SK-N-MC (cell line): ENCODE measurements around the gene RBM47.
A peak's percentile ranks its signal among the peaks of the same experiment; 100 is the strongest.
"Not testable (repeated sequence)": the region's sequence is repeated elsewhere in the genome, so short reads cannot be mapped to it uniquely, and the experiment has no call there.

ENCODE experiments used
- DNase-seq: peaks from one replicate; pipeline ENCODE4 v3.0.0-alpha.2; 2011; ENCODE audit warnings: low read depth, low spot score
- H3K27ac ChIP-seq: fragments of 200-600 bp; sonication (generic); 2 replicates; pipeline ENCODE4 v1.5.1; 2016; ENCODE audit warnings: mixed run types
- H3K36me3 ChIP-seq: fragments of 200-600 bp; sonication (generic); 2 replicates; pipeline ENCODE4 v1.6.1; 2017; ENCODE audit warnings: antibody characterized with exemption, low read length, mixed read lengths; ENCODE audit not compliant: insufficient read depth
- H3K4me3 ChIP-seq: fragments of 200-600 bp; sonication (generic); 2 replicates; pipeline ENCODE4 v1.5.1; 2016
- H3K9ac ChIP-seq: fragments of 200-600 bp; sonication (generic); 2 replicates; pipeline ENCODE4 v1.8.0; 2017; ENCODE audit warnings: mixed run types, mixed read lengths; ENCODE audit not compliant: insufficient read length
- H3K9me3 ChIP-seq: fragments of 200-600 bp; sonication (generic); 2 replicates; pipeline ENCODE4 v1.6.1; 2017; ENCODE audit warnings: low read depth, mild to moderate bottlenecking, antibody characterized with exemption, low read length, moderate library complexity, mixed read lengths
- EZH2 ChIP-seq: fragments of 200-600 bp; sonication (generic); IDR thresholded peaks from one replicate; pipeline ENCODE4 v1.6.1; 2017; ENCODE audit warnings: antibody characterized with exemption
- FOXP2 ChIP-seq: optimal IDR thresholded peaks from 2 replicates; pipeline ENCODE3; 2011; ENCODE audit warnings: mild to moderate bottlenecking, moderate library complexity; ENCODE audit not compliant: insufficient read depth; ENCODE audit errors: extremely low read length, control extremely low read depth
- POLR2AphosphoS5 ChIP-seq: IDR thresholded peaks from 2 replicates; pipeline ENCODE4 v1.6.1; 2012; ENCODE audit warnings: mild to moderate bottlenecking, low read depth, low read length, borderline replicate concordance

Gene RBM47

GRCh38 chr4:40525752-40526598 is 103.7 kb downstream of the RBM47 start:
- TF ChIP-seq POLR2AphosphoS5 (no peak), FOXP2 (no peak), EZH2 (no peak)
- H3K9me3 ChIP-seq = no peaks in the 10 kb centered on the region
- H3K9ac ChIP-seq = no peak overlapping the region
- no peak overlapping the region for H3K4me3 ChIP-seq
- H3K36me3 ChIP-seq = no peaks in the 10 kb centered on the region
- DNase-seq = no peak
- H3K27ac ChIP-seq = peak overlapping the region; percentile 42; the same call in 1 of the 2 replicates

DNA sequence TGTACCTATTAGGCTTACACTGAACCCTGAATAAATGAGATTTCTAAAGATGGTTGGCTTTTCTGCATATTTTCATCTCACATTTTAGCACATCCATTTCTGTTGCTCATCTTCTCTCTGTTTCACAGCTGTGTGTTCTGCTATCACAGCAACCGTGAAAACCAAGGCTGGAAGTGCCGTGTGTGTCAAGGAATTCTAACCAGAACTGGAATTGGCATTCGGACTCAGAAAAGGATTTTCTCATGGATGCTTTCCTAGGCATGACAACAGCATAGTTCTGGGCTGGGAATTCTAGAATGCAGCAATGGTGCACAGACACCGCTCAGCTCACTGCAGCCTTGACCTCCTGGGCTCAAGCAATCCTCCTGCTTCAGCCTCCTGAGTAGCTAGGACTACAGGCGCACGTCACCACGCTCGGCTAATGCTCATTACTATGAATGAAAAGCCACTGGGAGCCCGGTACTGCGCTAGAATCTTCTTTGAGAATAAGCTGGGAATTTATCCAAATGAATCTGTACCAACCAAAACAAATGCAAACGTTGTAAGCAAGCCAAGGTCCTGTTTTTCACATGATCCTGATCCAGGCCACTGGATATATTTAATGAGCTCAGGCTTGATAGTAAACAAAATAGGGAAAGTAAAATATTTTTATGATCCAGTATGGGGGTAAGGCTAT is 105.2 kb downstream of the RBM47 start:
- Histone ChIP-seq H3K9ac (no peak overlapping the region), H3K4me3 (no peak overlapping the region), H3K36me3 (no peaks in the 10 kb centered on the region), H3K9me3 (no peaks in the 10 kb centered on the region), H3K27ac (0 out of 2 replicates have a peak overlapping the region, but pooled peaks have one; percentile 21)
- DNase-seq = no peak
- TF ChIP-seq FOXP2 (no peak), POLR2AphosphoS5 (no peak), EZH2 (no peak)

DNA sequence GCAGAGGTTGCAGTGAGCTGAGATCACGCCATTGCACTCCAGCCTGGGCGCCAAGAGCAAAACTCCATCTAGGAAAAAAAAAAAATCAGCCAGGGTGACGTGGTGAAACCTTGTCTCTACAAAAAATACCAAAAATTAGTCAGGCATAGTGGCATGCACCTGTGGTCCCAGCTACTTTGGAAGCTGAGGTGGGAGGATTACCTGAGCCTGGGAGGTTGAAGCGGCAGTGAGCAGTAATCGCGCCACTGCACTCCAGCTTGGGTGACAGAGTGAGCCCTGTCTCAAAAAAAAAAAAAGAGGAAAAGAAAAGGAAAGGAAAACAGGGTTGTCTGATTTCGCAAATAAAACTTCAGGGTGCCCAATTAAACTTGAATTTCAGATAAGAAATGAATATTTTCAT is 106.1 kb downstream of the RBM47 start:
- H3K9me3 ChIP-seq = no peaks in the 10 kb centered on the region
- TF ChIP-seq FOXP2 (no peak), POLR2AphosphoS5 (no peak), EZH2 (no peak)
- no peak overlapping the region for H3K4me3 ChIP-seq
- no peak overlapping the region for H3K9ac ChIP-seq
- peak overlapping the region; percentile 21; the same call in 1 of the 2 replicates for H3K27ac ChIP-seq
- no peaks in the 10 kb centered on the region for H3K36me3 ChIP-seq
- no peak for DNase-seq

GRCh38 chr4:40521957-40522356 is 107.7 kb downstream of the RBM47 start:
- Histone ChIP-seq H3K9ac (no peak overlapping the region), H3K27ac (no peak overlapping the region), H3K36me3 (no peaks in the 10 kb centered on the region), H3K9me3 (no peaks in the 10 kb centered on the region), H3K4me3 (no peak overlapping the region)
- TF ChIP-seq FOXP2 = no peak
- no peak for TF ChIP-seq POLR2AphosphoS5
- no peak for TF ChIP-seq EZH2
- DNase-seq = no peak

DNA sequence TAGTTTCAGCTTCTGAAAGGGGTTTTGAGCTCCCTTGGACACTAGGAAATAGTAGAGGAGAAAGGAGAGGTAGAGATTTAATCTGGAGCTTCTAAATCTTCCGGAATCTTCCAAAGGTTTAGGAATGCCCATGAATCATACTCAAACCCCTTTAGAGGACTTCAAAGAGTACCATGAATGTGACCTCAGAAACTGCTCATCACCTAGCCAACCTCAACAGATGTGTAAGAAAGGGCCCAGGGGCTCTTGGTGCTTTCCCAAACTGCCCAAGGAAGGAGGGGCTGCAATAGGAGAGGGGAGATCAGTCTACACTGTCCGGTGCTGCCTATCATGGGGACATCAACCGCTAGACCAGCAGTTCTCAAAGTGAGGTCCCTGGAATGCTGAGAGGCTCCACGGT is 109.1 kb downstream of the RBM47 start:
- Histone ChIP-seq H3K4me3 (no peak overlapping the region), H3K36me3 (no peaks in the 10 kb centered on the region), H3K9me3 (no peaks in the 10 kb centered on the region), H3K27ac (0 out of 2 replicates have a peak overlapping the region, but pooled peaks have one; percentile 36), H3K9ac (no peak overlapping the region)
- TF ChIP-seq POLR2AphosphoS5 (no peak), FOXP2 (no peak), EZH2 (no peak)
- DNase-seq = no peak

GRCh38 chr4:40517081-40517480 is 112.6 kb downstream of the RBM47 start:
- not testable (repeated sequence) for H3K36me3 ChIP-seq, H3K4me3 ChIP-seq, H3K27ac ChIP-seq, H3K9me3 ChIP-seq, H3K9ac ChIP-seq, DNase-seq

DNA sequence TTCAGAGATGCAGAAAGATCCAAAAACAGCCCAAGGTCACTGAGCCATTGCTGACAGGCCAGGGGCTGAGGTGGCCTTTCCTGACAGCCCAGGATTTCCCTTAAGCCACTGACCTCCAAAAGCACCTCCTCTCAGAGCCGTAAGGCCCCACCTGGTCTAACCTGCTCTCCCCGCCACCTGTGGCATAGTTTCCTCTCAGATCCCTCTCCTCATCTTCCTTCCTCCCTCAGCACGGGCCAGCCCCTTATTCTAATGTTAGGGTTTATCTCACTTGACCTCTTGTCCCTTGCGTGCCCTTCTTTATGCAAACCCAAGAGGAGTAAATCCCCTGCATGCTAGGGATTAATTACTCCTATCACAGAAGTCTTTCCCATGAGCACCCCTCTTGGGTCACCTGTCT is 113.0 kb downstream of the RBM47 start:
- no peak overlapping the region for H3K4me3 ChIP-seq
- DNase-seq = no peak
- no peak for TF ChIP-seq POLR2AphosphoS5
- TF ChIP-seq FOXP2 = no peak
- TF ChIP-seq EZH2 = no peak
- H3K36me3 ChIP-seq = no peaks in the 10 kb centered on the region
- no peak overlapping the region for H3K9ac ChIP-seq
- no peak overlapping the region for H3K27ac ChIP-seq
- H3K9me3 ChIP-seq = no peaks in the 10 kb centered on the region

DNA sequence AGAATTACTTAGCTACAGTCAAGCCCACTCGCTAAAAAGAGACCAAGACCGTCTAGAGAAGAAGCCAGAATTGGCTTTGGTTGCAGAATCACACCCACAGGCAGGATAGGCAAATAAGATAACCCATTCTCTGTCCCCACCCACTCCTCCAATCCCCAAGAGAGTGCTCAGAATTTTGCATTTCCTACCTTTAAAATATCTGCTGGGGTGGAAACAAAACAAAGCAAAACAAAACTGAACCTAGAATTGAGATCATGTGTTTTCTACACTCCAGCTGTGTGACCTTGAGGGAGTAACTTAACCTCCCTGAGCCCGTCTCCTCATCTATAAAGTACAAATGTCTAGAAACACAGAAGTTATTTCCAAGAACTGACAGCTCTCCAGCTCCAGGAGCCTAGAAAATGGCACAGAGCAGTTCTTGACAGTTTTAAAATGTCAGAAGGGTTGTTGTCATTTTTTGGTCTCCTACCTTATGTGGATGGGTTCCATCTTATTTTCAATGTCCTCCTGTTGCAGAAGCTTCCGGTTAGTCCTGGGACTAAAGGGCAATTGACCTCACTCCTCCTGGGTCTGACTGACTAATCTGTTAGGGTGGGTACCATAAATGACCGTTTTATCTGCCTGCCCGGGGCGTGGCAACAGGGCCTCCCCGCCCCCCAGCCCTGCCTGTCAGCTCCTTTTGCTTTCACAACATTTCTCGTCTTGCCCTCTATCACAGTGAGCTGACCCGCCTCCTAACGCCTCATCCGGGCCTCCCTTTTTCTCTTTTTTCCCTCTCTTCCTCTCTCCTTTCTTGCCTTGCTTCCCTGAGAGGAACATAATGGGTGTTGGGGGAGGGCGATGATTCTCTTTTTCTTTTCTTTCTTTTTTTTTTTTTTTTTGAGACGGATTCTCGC is 114.0 kb downstream of the RBM47 start:
- no peaks in the 10 kb centered on the region for H3K9me3 ChIP-seq
- no peak overlapping the region for H3K4me3 ChIP-seq
- TF ChIP-seq EZH2 = no peak
- TF ChIP-seq POLR2AphosphoS5 = no peak
- TF ChIP-seq FOXP2 = no peak
- DNase-seq = no peak
- no peak overlapping the region for H3K9ac ChIP-seq
- H3K27ac ChIP-seq = no peak overlapping the region
- H3K36me3 ChIP-seq = no peaks in the 10 kb centered on the region
